Left renal pelvis (tissue), 4 donors: ENCODE measurements around the gene WNK2. TPM values are rescaled to one million over a fixed set of nuclear protein-coding genes. Genes with fewer than 3 reads are reported as not detected.

Experiments used
- DNase-seq, 4 donors: peaks; one replicate each; pipeline ENCODE4 v3.0.0-alpha.2; 2013; ENCODE audit warnings: low read depth in 4 of 4, low spot score in 3 of 4
- polyA plus RNA-seq, 4 donors: library from polyadenylated mRNA; unstranded; fragments of 120-200 nt; gene quantifications; one replicate each; pipeline ENCODE4 v1.2.1, GENCODE V29; 2013; ENCODE audit not compliant: insufficient read length in 4 of 4

WNK2 gene
- polyA plus RNA-seq, 4 donors, result 10.3 to 31.1 (median 21.3) TPM

DNA sequence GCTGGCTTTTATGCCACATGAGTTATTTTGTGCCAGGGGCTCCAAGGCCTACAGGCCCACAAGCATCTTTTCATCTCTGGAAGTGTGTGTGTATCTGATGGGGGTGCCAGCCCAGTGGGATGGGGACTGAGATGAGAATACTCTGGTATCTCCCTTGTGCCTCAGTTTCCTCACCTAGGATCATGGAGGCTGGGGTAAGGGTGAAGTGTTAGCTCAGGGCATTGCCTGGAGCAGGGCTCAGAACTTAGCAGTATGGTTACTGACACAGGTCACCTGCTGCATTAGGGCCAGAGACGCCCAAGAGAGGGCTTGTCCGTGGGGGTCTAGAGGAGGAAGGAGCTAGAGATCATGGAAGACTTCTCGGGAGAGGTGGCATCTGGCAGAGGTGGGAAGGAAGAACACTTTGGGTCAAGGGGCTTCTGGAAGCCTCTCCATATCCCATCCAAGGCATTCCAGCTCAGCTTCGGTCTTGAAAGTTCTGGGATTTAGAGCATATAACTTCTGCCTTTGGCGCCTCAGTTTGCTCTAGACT lies 742 bp upstream of the WNK2 start:
- no peak for DNase-seq

DNA sequence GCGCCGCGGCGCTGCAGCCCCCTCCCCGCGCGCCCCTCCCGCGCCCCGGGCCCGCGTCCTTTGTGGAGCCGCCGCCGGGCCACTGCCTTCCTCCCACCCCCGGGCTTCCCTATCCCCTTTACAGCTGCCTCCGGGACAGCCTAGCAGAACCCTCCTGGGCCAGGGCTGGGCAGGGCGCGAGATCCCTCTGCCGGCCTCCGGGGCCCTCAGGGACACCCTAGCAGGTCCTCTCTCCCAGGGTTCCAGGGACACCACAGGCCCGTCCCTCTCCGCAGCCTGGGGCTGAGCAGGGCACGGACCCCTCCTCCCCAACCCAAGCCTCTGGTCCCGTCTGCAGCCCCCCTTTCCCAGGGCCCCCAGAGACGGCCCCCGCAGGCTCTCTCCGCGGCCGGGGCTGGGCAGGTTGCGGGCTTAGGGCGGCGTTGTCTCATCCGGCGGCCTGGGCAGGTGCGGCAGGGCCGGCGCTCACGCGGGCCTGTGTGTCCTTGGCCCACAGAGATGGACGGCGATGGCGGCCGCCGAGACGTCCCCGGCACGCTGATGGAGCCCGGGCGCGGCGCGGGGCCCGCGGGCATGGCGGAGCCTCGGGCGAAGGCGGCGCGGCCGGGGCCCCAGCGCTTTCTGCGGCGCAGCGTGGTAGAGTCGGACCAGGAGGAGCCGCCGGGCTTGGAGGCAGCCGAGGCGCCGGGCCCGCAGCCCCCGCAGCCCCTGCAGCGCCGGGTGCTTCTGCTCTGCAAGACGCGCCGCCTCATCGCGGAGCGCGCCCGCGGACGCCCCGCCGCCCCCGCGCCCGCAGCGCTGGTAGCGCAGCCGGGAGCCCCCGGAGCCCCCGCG lies 710 bp downstream of the WNK2 start:
- DNase-seq, result no peak

DNA sequence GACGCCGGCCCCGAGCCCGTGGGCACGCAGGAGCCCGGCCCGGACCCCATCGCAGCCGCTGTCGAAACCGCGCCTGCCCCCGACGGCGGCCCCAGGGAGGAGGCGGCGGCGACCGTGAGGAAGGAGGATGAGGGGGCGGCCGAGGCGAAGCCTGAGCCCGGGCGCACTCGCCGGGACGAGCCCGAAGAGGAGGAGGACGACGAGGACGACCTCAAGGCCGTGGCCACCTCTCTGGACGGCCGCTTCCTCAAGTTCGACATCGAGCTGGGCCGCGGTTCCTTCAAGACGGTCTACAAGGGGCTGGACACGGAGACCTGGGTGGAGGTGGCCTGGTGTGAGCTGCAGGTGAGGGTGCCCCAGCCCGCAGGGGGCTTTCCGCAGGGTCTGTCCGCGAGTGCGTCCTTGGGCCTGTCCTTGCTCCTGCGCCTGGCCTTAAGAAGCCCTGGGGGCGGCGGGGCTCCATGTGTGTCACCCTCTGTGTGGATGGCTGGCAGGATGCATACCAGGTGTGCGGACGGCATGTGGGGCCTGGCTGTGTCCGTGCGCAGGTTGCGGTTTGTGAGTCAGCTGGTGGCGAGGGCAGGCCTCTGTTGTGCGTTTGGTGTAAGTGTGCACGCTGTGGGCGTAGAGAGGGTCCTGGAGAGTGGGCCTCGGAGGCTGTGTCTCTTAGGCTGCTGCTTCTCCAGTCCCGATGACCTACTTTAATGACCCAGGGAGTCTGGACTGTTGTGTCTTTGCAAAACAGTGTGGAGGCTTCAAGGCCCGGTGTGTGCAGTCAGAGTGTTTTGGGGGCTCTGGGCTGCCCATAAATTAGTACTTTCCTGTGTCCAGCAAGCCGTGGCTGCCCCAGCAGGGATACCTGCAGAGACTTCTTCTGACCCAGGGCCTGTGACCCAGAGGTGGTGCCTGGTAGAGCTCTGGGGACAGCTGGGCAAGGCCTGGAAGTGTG lies 1.6 kb downstream of the WNK2 start:
- DNase-seq, result no peak

DNA sequence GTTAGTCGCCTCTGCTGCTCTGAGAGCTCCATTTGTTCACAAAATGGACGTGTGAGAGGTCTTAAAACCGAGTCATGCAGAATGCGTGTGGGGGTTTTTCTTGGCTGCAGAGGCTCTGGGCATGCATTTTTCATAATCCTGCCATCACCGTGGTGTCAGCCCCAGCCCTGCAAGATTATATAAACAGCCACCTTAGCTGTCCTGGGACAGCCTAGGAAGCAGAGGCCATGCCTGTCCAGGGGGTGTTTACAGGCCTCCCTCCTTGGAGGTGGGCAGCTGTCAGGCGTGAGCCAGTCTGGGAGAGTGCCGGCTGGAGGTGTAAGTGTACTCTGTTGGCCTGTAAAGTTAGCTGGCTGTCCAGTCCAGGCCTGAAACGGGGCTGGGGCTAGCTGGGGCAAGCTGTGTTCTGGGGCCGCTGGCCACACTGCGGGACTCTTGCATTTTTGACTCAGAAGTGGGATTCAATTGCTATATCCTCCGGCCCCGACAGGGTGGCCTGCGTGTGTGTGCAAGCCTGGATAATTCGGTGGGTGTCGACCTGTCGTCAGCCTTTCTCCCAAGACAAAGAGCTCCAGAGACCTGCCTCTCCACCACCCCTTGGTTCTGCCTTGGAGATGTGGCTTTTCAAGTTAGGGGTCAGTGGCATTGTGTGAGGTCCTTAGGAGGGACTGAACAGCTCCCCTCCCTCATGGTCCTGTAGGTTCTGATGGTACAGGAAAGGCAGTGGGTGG lies 2.4 kb downstream of the WNK2 start:
- no peak for DNase-seq

DNA sequence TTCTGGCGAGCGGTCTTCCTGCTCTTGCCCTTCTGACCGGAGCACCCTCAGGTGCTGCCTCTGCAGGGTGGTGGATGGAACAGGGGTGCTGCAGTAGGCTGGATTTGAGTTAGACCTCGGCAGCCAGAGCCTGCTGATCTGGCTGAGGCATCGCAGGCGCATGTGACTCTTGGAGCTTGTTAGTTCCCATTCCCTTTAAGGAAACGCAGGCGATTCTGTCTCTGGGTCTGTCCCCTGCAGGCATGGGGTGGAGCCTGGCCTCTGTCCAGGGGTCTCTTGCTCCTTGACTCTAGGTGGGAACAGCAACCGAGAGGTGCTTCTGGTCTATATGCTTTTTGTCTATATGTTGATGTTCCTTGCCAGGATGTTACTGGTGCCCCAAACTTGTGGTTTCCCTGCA lies 3.1 kb downstream of the WNK2 start:
- DNase-seq, result no peak

DNA sequence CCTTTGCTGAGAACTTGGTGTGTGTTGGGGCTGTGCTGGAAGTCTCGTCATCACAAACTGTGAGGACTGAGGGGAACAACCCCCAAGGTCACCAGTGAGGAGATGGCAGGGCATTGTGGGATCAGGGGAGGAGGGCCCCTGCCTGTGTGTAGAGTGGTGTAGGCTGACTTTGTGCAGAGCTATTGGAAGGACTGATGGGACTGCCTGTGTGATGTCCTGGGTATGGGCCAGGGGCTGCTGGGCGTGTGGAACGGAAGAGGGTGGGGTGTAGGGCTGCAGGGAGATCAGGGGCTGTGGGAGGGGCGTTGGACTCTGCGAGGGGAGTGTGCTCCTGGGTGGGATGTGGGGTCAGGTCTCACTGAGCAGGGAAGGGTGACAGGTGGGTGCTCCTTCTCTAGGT lies 3.6 kb downstream of the WNK2 start:
- DNase-seq, result no peak

DNA sequence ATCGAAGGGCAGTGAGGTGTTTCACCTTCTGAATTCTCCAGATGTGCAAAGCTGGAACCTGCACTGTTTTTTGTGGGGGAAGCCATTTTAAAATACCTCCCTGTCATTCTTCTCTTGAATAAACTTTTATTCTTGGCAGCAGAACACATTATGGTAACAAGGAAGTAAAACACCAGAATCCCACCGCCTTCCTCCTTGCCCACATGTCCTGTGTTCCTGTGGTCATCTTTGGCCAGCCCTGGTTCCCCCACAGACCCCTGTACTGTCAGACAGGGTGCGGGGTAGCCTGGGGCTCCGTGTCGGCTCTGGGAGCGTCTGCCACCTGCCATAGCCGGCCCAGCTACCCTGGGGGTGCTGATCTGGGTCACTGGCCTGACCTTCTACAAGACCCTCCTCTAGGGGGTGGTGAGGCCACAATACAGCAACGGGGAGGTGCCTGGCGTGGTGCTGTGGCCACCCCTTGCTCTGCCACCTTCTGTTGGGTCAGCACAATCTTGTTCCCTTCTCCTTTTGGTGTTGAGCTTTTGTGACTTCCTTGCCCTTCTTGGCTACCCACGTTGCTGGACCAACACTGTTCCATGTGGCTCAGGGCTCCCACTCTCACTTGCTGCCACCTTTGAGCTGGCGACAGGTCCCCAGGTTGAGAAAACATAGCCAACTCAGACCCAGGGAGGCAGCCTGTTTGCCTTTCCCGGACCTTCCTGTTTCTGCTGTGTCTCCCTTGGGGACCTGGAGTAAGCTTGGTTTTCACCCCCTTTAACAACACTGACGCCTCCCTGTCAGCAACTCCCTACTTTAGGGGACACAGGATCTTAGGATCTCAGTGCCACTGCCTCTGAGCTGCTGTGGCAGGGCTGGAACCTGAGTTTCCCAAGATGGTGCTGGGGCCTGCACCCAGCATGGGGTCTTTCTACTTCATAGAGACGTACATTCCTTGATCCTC lies 4.8 kb downstream of the WNK2 start:
- DNase-seq, result no peak

DNA sequence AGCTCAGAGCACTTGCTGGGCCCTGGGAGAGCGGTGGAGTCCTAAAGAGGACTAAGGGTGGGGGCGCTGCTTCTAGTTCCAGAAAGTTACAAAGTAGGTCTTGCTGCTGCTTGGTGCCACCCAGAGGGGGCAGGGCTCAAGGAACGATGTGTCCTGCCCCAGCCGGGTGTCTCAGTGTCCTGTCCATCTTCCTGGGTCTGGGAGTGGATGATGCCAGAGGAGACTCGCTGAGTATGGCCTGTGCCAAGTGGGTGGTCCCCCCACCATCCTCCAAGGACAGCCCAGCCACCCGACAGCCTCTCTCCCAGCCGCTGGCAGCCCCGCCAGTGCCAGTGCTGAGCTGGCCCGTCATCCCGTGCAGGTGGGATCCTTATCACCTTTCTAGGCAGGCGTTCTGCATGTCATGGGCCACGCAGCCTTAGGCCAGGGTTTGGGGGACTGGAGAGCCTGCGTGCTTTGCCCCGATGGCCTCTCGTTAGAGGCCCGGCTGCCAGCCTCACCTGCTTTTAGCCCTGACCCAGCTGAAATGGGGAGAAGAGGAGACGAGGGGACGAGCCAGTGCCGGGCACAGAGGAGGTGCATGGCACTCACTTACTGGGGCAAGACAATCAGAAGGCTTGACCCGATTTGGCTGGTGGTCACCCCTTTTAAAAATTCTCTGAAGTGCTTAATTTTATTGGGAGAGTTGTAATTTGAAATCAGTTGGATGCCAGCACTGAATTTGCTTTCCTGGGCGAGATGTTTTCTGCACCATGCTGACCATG lies 5.6 kb downstream of the WNK2 start:
- no peak for DNase-seq

DNA sequence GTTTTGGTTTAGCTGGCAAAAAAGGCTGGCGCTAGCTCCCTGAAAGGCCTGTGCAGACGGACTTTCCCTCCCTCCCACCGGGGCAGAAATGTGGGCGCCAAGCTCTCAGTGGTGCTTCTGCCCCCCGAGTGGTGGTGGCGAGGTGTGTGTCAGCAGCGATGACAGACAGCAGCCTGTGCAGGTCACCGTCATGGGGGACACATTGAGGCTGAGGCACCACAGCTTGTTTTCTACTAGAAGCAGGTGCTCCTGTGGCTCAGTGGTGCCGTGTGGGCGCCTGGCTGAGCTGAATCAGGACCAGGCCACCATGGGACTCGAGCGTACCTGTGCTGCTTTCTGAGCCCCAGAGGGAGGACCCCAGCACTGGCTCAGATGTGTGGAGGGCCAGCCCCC lies 6.2 kb downstream of the WNK2 start:
- DNase-seq, result no peak

DNA sequence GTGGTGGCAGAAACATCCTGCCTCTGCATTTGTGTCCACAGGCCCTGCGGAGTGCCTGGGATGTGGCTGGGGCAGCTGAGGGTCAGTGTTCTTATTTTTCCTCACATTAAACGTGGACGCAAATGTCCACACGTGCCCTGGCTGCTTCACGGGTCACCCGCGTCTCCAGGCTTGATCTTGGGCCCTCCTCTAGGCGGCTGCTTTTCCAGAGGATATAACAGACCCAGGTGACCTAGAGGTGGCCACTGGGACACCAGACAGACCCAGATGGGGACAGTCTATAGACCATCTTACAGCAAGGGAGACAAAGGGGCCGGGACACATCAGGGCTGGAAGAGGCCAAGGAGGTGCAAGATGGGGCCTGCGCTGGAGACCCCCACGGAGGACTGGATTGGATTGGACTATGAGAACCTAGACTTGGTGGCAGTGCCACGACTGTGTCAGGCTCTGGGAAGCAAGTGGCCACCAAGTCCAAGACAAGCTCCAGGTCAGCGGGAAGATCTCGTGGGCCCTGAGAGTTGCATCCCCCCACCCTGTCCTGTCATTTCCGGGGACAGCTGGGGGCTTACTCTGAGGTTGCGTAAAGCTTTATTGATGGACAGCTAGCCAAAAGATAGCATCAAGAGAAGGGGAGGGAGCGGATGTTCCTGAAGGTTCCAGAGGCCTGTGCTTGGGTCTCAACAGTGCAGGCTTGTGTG lies 6.9 kb downstream of the WNK2 start:
- DNase-seq, result no peak

DNA sequence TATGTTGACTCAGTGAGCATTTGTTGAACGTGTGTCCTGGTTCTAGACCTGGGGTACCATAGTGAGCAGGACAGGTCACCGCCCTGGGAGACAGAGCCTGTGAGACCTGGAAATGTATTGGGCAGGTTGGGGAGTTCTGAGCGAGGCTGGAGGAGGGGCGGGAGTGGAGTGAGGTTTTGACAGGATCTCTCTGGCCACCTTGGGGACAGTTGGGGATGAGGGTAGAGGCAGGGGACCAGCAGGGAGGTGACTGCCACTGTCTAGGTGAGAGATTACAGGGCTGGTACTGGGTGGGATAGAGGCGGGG lies 7.4 kb downstream of the WNK2 start:
- DNase-seq, result no peak

DNA sequence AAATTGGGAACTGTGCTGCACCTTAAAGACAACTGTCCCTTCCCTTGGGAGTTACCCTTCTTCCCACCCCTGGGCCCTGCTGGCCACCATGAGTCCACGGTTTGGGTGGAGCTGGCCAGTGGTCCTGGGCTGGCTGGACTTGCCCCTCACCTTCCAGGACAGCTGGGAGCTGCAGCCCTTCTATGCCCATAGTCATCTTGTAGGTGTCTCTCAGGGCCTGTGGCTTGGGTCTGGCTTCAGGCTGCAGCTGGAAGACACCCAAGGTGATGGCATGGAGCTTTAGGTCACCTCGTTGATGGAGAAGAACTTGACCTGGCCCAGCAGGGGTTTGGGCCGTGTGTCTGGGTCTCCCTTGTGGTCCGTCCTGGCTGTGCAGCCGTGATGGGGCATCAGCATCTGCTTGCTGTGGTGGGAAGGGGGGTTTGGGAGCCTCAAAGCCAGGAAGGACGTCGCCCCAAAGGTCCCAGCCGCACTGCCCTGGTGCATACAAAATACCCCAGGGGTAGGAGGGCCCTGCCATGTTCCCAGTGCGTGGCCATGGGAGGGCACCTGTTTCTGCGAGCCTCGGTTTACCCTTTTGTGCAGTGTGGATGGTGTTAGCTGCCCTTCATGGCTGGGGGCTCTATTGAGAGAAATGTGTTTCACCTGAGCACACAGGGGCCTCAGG lies 8.9 kb downstream of the WNK2 start:
- no peak for DNase-seq

DNA sequence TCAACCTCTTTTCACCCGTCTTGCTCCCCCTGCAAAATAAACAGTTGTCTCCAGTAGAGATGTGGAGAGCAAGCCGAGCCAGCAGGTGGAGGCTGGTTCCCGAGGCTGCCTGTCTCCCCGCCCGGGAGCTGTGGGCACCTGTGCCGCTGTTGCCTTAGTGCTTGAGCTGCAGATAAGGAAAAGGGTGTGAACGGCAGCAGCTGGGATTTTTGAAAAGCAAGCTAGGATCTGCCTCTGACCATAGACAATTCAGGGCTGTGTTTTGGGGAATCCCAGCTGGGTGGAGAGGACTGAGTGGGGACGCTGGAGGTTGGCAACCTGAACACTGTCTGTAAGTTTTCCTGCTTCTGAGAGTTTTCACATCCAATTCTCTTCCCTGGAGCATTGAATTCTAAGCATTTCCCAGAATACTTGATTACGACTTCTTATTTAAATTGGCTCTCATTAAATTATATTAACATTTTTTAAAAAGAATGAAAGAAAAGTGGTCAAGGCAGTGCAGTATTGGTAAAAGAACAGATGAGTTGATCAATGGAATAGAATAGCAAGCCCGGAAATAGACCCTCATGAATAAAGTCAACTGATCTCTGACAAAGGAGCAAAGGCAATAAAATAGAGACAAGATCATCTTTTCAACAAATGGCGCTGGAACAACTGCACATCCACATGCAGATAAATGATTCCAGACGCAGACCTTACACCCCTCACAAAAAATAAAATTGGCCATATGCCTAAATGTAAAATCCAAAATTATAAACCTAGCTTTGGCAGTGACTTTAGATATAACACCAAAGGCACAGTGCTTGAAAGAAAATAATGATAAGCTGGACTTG lies 9.7 kb downstream of the WNK2 start:
- no peak for DNase-seq

DNA sequence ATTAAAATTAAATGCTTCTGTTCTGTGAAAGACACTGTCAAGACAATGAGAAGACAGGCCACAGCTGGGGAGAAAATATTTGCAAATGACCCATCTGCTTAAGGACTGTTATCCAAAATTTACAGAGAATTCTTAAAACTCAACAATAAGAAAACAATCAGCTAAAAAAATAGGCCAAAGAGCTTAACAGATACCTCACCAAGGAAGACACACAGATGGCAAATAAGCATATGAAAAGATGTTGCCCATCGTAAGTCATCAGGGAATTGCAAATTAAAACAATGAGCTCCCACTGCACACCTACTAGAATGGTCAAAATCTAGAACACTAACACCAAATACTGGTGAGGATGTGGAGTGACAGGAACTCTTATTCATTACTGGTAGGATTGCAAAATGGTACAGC lies 10.3 kb downstream of the WNK2 start:
- no peak for DNase-seq

DNA sequence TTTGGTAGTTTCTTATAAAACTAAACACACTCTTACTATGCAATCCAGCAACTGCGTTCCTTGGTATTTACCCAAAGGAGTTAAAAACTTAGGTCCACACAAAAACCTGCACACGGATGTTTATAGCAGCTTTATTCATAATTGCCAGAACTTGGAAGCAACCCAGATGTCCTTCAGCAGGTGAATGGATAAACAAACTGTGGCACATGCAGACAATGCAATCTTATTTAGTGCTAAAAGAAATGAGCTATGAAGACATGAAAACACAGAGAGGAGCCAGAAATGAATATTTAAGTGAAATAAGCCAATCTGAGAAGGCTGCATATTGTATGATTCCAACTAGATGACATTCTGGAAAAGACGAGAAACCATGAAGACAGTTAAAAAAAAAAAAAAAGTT lies 10.7 kb downstream of the WNK2 start:
- no peak for DNase-seq

DNA sequence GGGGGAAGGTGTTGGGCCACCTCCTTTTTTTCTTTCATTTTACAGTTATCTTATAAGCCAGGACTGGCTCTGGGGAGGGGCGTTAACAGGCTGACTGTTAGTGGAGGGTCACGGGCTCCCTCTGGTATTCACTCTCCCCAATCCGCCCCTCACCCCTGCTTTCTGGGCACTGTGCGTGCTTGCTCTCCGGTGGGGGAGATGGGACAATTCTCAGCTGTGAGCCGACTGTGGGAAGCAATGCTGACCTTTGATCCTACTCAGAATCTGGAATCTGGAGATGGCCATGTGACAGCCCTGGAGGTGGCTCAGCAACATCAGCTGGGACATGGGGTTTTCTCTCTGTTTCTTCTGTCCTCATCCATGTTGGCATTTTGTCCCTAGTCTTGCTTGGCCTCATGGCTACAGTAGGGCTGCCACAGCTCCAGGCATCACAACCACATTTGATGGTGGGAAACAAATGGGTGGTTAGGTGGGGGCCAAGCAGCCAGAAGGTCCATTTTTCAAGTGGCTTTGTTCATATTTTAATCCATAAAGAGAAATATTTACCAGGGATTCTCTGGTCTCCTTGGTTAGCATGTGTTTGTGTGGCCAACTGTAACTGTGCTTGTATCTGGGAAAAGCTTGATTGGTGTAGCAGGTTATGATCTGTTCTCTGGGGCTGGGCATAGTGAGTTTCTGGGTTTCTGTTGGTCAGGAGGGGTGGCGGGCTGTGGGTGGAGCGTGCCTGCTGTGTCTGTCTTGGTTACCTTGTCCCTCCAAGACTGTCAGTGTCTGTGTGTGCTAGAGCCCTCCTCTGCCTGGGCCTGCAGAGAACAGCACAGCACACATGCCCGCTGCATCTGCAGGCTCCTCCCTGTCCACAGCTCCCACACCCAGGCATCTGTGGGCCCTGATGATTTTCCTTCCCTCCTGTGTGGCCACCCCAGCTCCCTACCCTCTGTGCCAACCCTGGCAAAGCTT lies 12.4 kb downstream of the WNK2 start:
- no peak for DNase-seq
